Esophagus muscularis mucosa (tissue), 4 donors: ENCODE measurements around the gene PRR15L. TPM values are rescaled to one million over a fixed set of nuclear protein-coding genes. Genes with fewer than 3 reads are reported as not detected.

ENCODE experiments used
- DNase-seq: peaks from one replicate; pipeline ENCODE4 v3.0.0-alpha.2; 2017; ENCODE audit errors: extremely low spot score
- H3K27ac ChIP-seq, 4 donors: fragments of 200-600 bp; sonication (generic); replicated peaks in 1 of 4; 1 replicate in 3 of 4; 2 replicates in 1 of 4; pipeline ENCODE4 v1.5.1; 2016 to 2019; ENCODE audit warnings: mild to moderate bottlenecking in 1 of 4
- H3K27me3 ChIP-seq, 4 donors: fragments of 200-600 bp; sonication (generic); one replicate each; pipeline versions ENCODE4 v1.5.1 to v1.6.0; 2016 to 2019
- H3K36me3 ChIP-seq, 4 donors: fragments of 200-600 bp; sonication (generic); one replicate each; pipeline ENCODE4 v1.5.1; 2016 to 2019
- H3K4me1 ChIP-seq, 4 donors: fragments of 200-600 bp; sonication (generic); one replicate each; pipeline ENCODE4 v1.5.1; 2016 to 2019
- H3K4me3 ChIP-seq, 4 donors: fragments of 200-600 bp; sonication (generic); 1 replicate in 2 of 4; 2 replicates in 2 of 4; pipeline ENCODE4 v1.5.1; 2016 to 2019; ENCODE audit warnings: mild to moderate bottlenecking in 4 of 4, moderate library complexity in 1 of 4
- H3K9me3 ChIP-seq, 4 donors: fragments of 200-600 bp; sonication (generic); 1 replicate in 3 of 4; 2 replicates in 1 of 4; pipeline ENCODE4 v1.5.1; 2016 to 2019
- EP300 ChIP-seq: sonication (generic); formaldehyde crosslinking; IDR thresholded peaks from one replicate; pipeline ENCODE4 v1.6.1; 2017; ENCODE audit warnings: antibody characterized with exemption
- POLR2A ChIP-seq: fragments of 450-650 bp; IDR thresholded peaks from one replicate; pipeline ENCODE4 v1.6.1; 2017; ENCODE audit warnings: antibody characterized with exemption, moderate library complexity, mild to moderate bottlenecking, low read depth
- POLR2AphosphoS5 ChIP-seq, 2 donors: sonication (generic); formaldehyde crosslinking; IDR thresholded peaks; one replicate each; pipeline ENCODE4 v1.6.1; 2017; ENCODE audit warnings: antibody characterized with exemption in 2 of 2
- WGBS: methylation state at CpG from one replicate; pipeline ENCODE4 v1.1.5; 2018; 5-methylcytosine and 5-hydroxymethylcytosine counted together
- intact Hi-C: fragments of 100-400 bp; cut with DNase I; formaldehyde crosslinking; loops from one replicate; pipeline ENCODE4 v1.15.1; 2023
- total RNA-seq, 4 donors: library from RNA; depleted of rRNA; stranded (reverse); fragments of >200 nt; gene quantifications; one replicate each; pipeline versions ENCODE4 v1.1.0 to v1.2.1, GENCODE V29; 2016
- TF ChIP-seq, protein P1 (sequence below), 3 experiments: fragments of 200-600 bp in 2 of 3; fragments of 450-650 bp in 1 of 3; sonication (generic) in 2 of 3; IDR thresholded peaks; one replicate each; pipeline ENCODE4 v1.5.1; 2017 to 2019; ENCODE audit warnings: antibody characterized with exemption in 3 of 3, mild to moderate bottlenecking in 2 of 3, moderate library complexity in 1 of 3

Gene PRR15L
- total RNA-seq, 4 donors from 2014 or later, result not detected

DNA sequence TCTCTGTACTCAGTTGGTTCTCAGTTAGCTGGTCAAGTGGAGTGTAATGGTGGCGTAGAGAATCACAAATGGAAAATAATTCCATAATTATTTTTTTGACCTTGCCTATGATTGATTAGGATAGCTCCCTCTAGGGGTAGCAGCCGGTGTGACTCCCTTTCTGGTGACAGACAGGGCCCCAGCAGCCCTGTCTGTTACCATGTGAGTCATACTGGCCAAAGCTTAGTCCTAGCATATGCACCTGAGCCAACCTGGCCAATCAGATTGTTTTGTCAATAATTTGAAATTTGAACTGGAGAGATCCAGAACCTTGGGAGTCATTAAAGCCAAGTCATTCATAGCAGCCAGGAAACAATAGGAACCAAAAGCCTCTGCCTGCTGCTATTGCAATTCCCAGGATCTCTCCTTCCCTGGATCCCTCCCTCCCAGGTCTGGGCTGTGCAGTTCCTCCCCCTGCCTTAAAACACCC is 10.7 kb downstream of the PRR15L start:
- Histone ChIP-seq H3K4me1 (peaks cover 30 to 65% (median 40%) of the 10 kb centered on the region in 4 donors), H3K27me3 (no peaks in the 10 kb centered on the region), H3K4me3 (no peak overlapping the region), H3K9me3 (no peaks in the 10 kb centered on the region), H3K27ac (peak overlapping the region in 2 of 4 donors; percentile 0 to 15), H3K36me3 (peaks cover 0 to 56% (median 34%) of the 10 kb centered on the region in 4 donors)
- TF ChIP-seq POLR2AphosphoS5 (IDR thresholded peaks at IDR 0.05), result no peak
- no peak for TF ChIP-seq POLR2A
- TF ChIP-seq, protein P1, sequence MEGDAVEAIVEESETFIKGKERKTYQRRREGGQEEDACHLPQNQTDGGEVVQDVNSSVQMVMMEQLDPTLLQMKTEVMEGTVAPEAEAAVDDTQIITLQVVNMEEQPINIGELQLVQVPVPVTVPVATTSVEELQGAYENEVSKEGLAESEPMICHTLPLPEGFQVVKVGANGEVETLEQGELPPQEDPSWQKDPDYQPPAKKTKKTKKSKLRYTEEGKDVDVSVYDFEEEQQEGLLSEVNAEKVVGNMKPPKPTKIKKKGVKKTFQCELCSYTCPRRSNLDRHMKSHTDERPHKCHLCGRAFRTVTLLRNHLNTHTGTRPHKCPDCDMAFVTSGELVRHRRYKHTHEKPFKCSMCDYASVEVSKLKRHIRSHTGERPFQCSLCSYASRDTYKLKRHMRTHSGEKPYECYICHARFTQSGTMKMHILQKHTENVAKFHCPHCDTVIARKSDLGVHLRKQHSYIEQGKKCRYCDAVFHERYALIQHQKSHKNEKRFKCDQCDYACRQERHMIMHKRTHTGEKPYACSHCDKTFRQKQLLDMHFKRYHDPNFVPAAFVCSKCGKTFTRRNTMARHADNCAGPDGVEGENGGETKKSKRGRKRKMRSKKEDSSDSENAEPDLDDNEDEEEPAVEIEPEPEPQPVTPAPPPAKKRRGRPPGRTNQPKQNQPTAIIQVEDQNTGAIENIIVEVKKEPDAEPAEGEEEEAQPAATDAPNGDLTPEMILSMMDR (IDR thresholded peaks at IDR 0.05), result peak; percentile 60 to 87 (median 74)
- no peak for TF ChIP-seq EP300
- intact Hi-C loops, result loop anchor here (10.0 kb wide), 1 partner anchor 102 kb away; the partner anchor contains the start of gene SCRN2
- DNase-seq, result no peak
- WGBS, result 11% methylated on average over 2 of the region's 2 CpGs

- Histone ChIP-seq H3K4me3 (no peak overlapping the region), H3K4me1 (peaks cover 32 to 68% (median 44%) of the 10 kb centered on the region in 4 donors), H3K27ac (peak overlapping the region in 2 of 4 donors; percentile 0 to 15), H3K27me3 (no peaks in the 10 kb centered on the region), H3K36me3 (peaks cover 0 to 55% (median 34%) of the 10 kb centered on the region in 4 donors), H3K9me3 (no peaks in the 10 kb centered on the region)
- DNase-seq, result no peak
- 86% methylated on average over 6 of the region's 6 CpGs for WGBS
- TF ChIP-seq EP300 (no peak), POLR2AphosphoS5 (IDR thresholded peaks at IDR 0.05) (no peak), POLR2A (no peak)
- TF ChIP-seq, protein P1 (IDR thresholded peaks at IDR 0.05), result no peak
- intact Hi-C loops, result loop anchor here (10.0 kb wide), 1 partner anchor 102 kb away; the partner anchor contains the start of gene SCRN2
Measured at GRCh38 chr17:47946516-47946915, 11.2 kb downstream of the PRR15L start.

DNA sequence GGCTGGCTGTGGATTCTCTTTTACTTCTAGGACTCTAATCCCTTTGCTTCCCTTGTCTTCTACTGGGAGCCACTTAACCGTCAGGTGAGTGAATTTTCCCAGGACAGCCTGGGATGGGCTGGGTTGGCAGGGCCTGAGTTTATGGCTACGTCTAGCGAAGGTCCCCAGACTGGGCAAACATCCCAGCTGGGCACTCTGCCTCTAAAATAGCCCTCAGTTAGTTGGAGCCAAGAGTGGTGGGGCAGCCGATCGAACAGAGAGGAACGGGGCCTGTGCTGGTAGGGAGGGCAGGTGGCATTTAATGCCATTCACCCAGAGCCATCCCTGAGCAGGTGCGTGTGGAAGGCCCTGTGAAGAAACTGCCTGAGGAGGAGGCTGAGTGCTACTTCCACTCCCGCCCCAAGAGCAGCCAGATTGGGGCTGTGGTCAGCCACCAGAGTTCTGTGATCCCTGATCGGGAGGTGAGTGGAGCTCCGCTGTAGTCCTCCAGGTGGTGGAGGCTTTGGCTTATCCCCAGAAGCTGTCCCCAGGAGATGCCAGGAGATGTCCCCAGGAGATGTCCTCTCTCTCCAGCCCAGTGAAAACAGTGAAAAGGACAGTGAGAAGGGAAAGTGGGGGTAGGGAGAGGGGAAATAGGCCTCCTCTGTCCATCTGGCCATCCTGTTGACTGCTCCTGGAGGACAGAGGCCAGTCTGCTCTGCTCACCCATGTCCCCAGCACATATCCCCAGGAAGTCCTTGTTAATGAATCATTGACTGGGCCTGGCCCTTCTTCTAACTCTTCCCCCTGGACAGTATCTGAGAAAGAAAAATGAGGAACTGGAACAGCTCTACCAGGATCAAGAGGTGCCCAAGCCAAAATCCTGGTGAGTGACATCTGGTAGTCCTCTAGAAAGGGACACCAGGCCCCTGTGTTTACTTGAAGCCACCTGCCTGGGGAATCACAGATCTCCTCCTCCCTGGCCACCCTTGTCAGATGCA is 11.9 kb downstream of the PRR15L start:
- intact Hi-C loops, result loop anchor here (10.0 kb wide), 1 partner anchor 101 kb away; the partner anchor contains the start of gene SCRN2
- WGBS, result 81% methylated on average over 9 of the region's 10 CpGs
- TF ChIP-seq POLR2A (no peak), EP300 (no peak), POLR2AphosphoS5 (IDR thresholded peaks at IDR 0.05) (no peak)
- TF ChIP-seq, protein P1 (IDR thresholded peaks at IDR 0.05), result no peak

DNA sequence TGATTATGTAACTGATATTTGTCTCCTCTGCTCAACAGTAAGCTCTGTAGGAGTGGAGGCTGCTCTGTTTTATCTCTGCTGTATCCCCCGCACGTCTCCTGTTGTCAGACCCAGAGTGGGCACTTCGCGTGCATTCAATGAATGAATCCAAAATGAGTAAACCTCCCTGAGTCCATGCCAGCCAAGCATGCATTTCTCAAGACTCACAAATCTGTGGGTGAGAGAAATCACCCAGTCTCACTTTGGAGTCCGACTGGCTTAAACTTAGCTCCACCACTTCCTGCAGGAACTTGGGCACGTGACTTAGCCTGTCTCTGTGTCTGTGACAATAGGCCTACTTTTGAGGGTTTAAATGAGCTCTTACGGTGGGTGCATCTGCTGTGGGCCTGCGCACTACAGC is 12.6 kb downstream of the PRR15L start:
- intact Hi-C loops, result loop anchor here (10.0 kb wide), 1 partner anchor 100 kb away; the partner anchor contains the start of gene SCRN2
- Histone ChIP-seq H3K27ac (peak overlapping the region in 2 of 4 donors; percentile 17 to 39), H3K4me1 (peaks cover 32 to 75% (median 53%) of the 10 kb centered on the region in 4 donors), H3K4me3 (no peak overlapping the region), H3K36me3 (peaks cover 0 to 50% (median 34%) of the 10 kb centered on the region in 4 donors), H3K9me3 (no peaks in the 10 kb centered on the region), H3K27me3 (no peaks in the 10 kb centered on the region)
- DNase-seq, result no peak
- 83% methylated on average over 8 of the region's 8 CpGs for WGBS
- TF ChIP-seq POLR2AphosphoS5 (IDR thresholded peaks at IDR 0.05) (no peak), EP300 (no peak), POLR2A (no peak)
- TF ChIP-seq, protein P1 (IDR thresholded peaks at IDR 0.05), result no peak

More for the DNA sequence above, 11.9 kb downstream of the PRR15L start:
- DNase-seq, result no peak
- H3K4me3 ChIP-seq, result no peak overlapping the region
- peaks cover 32 to 72% (median 48%) of the 10 kb centered on the region in 4 donors for H3K4me1 ChIP-seq
- peaks cover 0 to 50% (median 34%) of the 10 kb centered on the region in 4 donors for H3K36me3 ChIP-seq
- H3K27me3 ChIP-seq, result no peaks in the 10 kb centered on the region
- H3K9me3 ChIP-seq, result no peaks in the 10 kb centered on the region
- H3K27ac ChIP-seq, result peak overlapping the region in 3 of 4 donors; percentile 15 to 39 (median 17)
